CD14-positive monocyte (primary cell): Measurements from ENCODE around the gene ALLC. TPM values are rescaled to one million over a fixed set of nuclear protein-coding genes. Genes with fewer than 3 reads are reported as not detected.
A peak's percentile ranks its signal among the peaks of the same experiment; 100 is the strongest.
"Not testable (repeated sequence)": the region's sequence is repeated elsewhere in the genome, so short reads cannot be mapped to it uniquely, and the experiment has no call there.

ENCODE experiments used
- DNase-seq, 3 donors: peaks; one replicate each; pipeline ENCODE4 v3.0.0-alpha.2; 2011 to 2022
- H2AFZ ChIP-seq: 2 replicates; pipeline ENCODE4 v1.6.0; 2012; ENCODE audit warnings: mild to moderate bottlenecking, low read depth, low read length, inconsistent platforms; ENCODE audit not compliant: insufficient read depth, poor library complexity, severe bottlenecking
- H3K27ac ChIP-seq, 2 donors: 1 replicate in 1 of 2; 2 replicates in 1 of 2; pipeline ENCODE4 v1.5.1; 2012 to 2013; ENCODE audit warnings: low read length in 2 of 2, control low read depth in 1 of 2, inconsistent platforms in 1 of 2, low read depth in 1 of 2, mild to moderate bottlenecking in 1 of 2
- H3K27me3 ChIP-seq, 2 donors: one replicate each; pipeline versions ENCODE4 v1.6.0 to v1.6.1; 2011 to 2013; ENCODE audit warnings: low read length in 2 of 2; ENCODE audit not compliant: control insufficient read depth in 2 of 2, insufficient read depth in 2 of 2
- H3K36me3 ChIP-seq, 2 donors: replicated peaks in 1 of 2; 1 replicate in 1 of 2; 2 replicates in 1 of 2; pipeline versions ENCODE4 v1.5.1 to v1.6.1; 2012 to 2013; ENCODE audit warnings: low read length in 2 of 2, control low read depth in 1 of 2, inconsistent platforms in 1 of 2, mild to moderate bottlenecking in 1 of 2; ENCODE audit not compliant: insufficient read depth in 2 of 2, control insufficient read depth in 1 of 2
- H3K4me1 ChIP-seq, 2 donors: 1 replicate in 1 of 2; 2 replicates in 1 of 2; pipeline versions ENCODE4 v1.5.1 to v1.6.1; 2012 to 2013; ENCODE audit warnings: low read length in 2 of 2, control low read depth in 1 of 2, inconsistent platforms in 1 of 2, mild to moderate bottlenecking in 1 of 2, moderate library complexity in 1 of 2; ENCODE audit not compliant: insufficient read depth in 2 of 2, control insufficient read depth in 1 of 2
- H3K4me2 ChIP-seq: replicated peaks from 2 replicates; pipeline ENCODE3; 2012; ENCODE audit warnings: low read length, moderate library complexity, mild to moderate bottlenecking; ENCODE audit not compliant: poor library complexity, severe bottlenecking; ENCODE audit errors: extremely low read depth
- H3K4me3 ChIP-seq, 3 experiments: fragments of 200-600 bp in 1 of 3; sonication (generic) in 1 of 3; replicated peaks in 1 of 3; 1 replicate in 2 of 3; 2 replicates in 1 of 3; pipeline ENCODE4 v1.5.1; 2011 to 2013; ENCODE audit warnings: low read length in 3 of 3, mild to moderate bottlenecking in 3 of 3, control low read depth in 2 of 3, low read depth in 2 of 3, inconsistent platforms in 1 of 3, moderate library complexity in 1 of 3
- H3K79me2 ChIP-seq: 2 replicates; pipeline ENCODE4 v1.6.0; 2012; ENCODE audit warnings: mild to moderate bottlenecking, control low read depth, inconsistent platforms, low read length, moderate library complexity; ENCODE audit not compliant: insufficient read depth
- H3K9ac ChIP-seq: 2 replicates; pipeline ENCODE4 v1.6.0; 2017; ENCODE audit warnings: low read length, mild to moderate bottlenecking; ENCODE audit not compliant: insufficient read depth, poor library complexity, severe bottlenecking
- H3K9me3 ChIP-seq, 2 donors: replicated peaks in 1 of 2; 1 replicate in 1 of 2; 2 replicates in 1 of 2; pipeline versions ENCODE4 v1.5.1 to v1.6.1; 2012 to 2013; ENCODE audit warnings: low read length in 2 of 2, control low read depth in 1 of 2; ENCODE audit not compliant: control insufficient read depth in 1 of 2, insufficient read depth in 1 of 2
- H4K20me1 ChIP-seq: 2 replicates; pipeline ENCODE4 v1.6.0; 2012; ENCODE audit warnings: mild to moderate bottlenecking, low read length, control low read depth, moderate library complexity; ENCODE audit not compliant: insufficient read depth
- H3K27ac Mint-ChIP-seq, 7 donors: one replicate each; pipeline ENCODE4 v1.8.0; 2020; ENCODE audit warnings: mild to moderate bottlenecking in 7 of 7, mixed read lengths in 7 of 7, moderate library complexity in 6 of 7, inconsistent platforms in 2 of 7
- H3K27me3 Mint-ChIP-seq, 3 donors: one replicate each; pipeline ENCODE4 v1.8.0; 2021 to 2022; ENCODE audit warnings: low read depth in 3 of 3, mild to moderate bottlenecking in 3 of 3, mixed read lengths in 3 of 3, moderate library complexity in 3 of 3, inconsistent platforms in 1 of 3
- H3K36me3 Mint-ChIP-seq, 2 donors: one replicate each; pipeline ENCODE4 v1.8.0; 2020; ENCODE audit warnings: mixed read lengths in 2 of 2, inconsistent platforms in 1 of 2, mild to moderate bottlenecking in 1 of 2
- H3K4me1 Mint-ChIP-seq: one replicate; pipeline ENCODE4 v1.8.0; 2020; ENCODE audit warnings: mild to moderate bottlenecking, mixed read lengths
- H3K4me3 Mint-ChIP-seq, 2 donors: one replicate each; pipeline ENCODE4 v1.8.0; 2020; ENCODE audit warnings: mild to moderate bottlenecking in 2 of 2, mixed read lengths in 2 of 2, moderate library complexity in 1 of 2
- H3K9me3 Mint-ChIP-seq, 7 donors: one replicate each; pipeline ENCODE4 v1.8.0; 2020 to 2022; ENCODE audit warnings: mixed read lengths in 7 of 7, mild to moderate bottlenecking in 6 of 7, moderate library complexity in 6 of 7, inconsistent platforms in 2 of 7
- WGBS: methylation state at CpG from one replicate; pipeline ENCODE4 v1.1.5; 2013; ENCODE audit warnings: missing lambda C conversion rate; ENCODE audit not compliant: insufficient coverage; 5-methylcytosine and 5-hydroxymethylcytosine counted together
- intact Hi-C, 2 donors: fragments of 100-400 bp; cut with micrococcal nuclease; formaldehyde crosslinking; loops; one replicate each; pipeline versions ENCODE4 v1.15.0 to v1.15.1; 2023
- polyA plus RNA-seq, 3 donors: library from polyadenylated mRNA; depleted of rRNA in 1 of 3; unstranded in 2 of 3; stranded (reverse) in 1 of 3; fragments of 300-500 nt in 2 of 3; fragments of >200 nt in 1 of 3; fragmentation: Illumina TruSeq in 2 of 3; gene quantifications; 1 replicate in 2 of 3; 2 replicates in 1 of 3; pipeline ENCODE4 v1.2.3, GENCODE V29; 2012 to 2021
- TF ChIP-seq, protein P1 (sequence below): fragments of 200-600 bp; IDR thresholded peaks from one replicate; pipeline ENCODE4 v1.8.0; 2022; ENCODE audit warnings: antibody characterized with exemption, mild to moderate bottlenecking

The ALLC gene
- polyA plus RNA-seq, 3 donors = not detected

DNA sequence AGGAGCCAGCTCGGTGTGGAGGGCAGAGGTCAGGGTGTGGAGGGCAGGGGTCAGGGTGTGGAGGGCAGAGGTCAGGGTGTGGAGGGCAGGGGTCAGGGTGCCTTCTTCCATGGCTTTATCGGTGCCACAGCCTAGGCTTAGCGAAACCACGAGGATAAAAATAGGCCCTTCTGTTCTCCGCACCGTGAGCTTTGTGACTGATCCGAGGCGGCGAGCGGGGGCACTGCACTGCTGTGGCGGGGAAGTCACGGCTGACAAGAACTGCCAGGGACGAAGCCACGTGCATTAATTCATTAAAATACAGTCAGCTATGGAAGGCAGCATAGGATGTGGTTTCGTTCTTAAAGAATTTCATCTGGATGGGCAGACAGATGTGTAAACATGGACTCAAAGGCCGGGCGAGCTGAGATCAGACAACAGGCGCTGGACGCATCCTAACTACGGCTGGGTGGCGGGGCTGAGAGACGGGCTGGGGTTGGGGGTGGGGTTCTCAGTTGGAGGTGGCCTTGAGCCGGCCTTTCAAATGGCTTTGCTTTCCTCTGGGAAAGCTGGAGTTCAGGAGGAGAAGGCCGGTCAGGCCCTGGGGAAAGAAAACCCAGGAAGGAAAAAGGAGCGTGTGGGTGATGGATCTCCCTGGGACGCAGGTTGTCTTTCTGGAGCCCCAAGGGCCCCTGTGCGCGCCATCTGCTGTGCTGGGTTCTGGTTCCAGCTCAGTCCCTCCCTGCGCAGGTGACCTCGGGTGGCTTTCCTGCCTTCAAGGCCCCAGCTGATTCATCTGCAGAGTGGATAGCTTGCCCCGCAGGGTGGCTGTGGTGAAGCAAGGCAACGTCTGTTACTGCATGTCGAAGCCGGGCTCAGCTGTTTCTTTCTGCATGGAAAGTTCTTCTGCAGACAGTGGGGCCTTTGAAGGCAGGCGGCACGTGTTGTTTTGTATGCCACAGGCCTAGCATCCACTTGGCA, 958 bp upstream of the ALLC start:
- DNase-seq = no peak
- Histone ChIP-seq H3K4me2 (no peak overlapping the region), H3K27me3 (peaks cover 0 to 9% of the 10 kb centered on the region in 2 donors), H3K79me2 (no peaks in the 10 kb centered on the region), H3K9ac (no peak overlapping the region), H3K9me3 (no peaks in the 10 kb centered on the region), H4K20me1 (no peaks in the 10 kb centered on the region), H2AFZ (no peak overlapping the region), H3K36me3 (no peaks in the 10 kb centered on the region), H3K4me1 (peaks cover 0 to 2% of the 10 kb centered on the region in 2 donors), H3K4me3 (no peak overlapping the region), H3K27ac (no peak overlapping the region)
- 90% methylated on average over 27 of the region's 36 CpGs for WGBS
- Mint-ChIP-seq H3K27me3 (peaks cover 5 to 21% (median 15%) of the 10 kb centered on the region in 3 donors), H3K36me3 (no peaks in the 10 kb centered on the region), H3K9me3 (peaks cover 0 to 8% (median 0%) of the 10 kb centered on the region in 7 donors), H3K4me3 (no peak overlapping the region), H3K4me1 (no peaks in the 10 kb centered on the region), H3K27ac (no peak overlapping the region)
- intact Hi-C loops = no loop called here
- TF ChIP-seq, protein P1, sequence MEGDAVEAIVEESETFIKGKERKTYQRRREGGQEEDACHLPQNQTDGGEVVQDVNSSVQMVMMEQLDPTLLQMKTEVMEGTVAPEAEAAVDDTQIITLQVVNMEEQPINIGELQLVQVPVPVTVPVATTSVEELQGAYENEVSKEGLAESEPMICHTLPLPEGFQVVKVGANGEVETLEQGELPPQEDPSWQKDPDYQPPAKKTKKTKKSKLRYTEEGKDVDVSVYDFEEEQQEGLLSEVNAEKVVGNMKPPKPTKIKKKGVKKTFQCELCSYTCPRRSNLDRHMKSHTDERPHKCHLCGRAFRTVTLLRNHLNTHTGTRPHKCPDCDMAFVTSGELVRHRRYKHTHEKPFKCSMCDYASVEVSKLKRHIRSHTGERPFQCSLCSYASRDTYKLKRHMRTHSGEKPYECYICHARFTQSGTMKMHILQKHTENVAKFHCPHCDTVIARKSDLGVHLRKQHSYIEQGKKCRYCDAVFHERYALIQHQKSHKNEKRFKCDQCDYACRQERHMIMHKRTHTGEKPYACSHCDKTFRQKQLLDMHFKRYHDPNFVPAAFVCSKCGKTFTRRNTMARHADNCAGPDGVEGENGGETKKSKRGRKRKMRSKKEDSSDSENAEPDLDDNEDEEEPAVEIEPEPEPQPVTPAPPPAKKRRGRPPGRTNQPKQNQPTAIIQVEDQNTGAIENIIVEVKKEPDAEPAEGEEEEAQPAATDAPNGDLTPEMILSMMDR = no peak

DNA sequence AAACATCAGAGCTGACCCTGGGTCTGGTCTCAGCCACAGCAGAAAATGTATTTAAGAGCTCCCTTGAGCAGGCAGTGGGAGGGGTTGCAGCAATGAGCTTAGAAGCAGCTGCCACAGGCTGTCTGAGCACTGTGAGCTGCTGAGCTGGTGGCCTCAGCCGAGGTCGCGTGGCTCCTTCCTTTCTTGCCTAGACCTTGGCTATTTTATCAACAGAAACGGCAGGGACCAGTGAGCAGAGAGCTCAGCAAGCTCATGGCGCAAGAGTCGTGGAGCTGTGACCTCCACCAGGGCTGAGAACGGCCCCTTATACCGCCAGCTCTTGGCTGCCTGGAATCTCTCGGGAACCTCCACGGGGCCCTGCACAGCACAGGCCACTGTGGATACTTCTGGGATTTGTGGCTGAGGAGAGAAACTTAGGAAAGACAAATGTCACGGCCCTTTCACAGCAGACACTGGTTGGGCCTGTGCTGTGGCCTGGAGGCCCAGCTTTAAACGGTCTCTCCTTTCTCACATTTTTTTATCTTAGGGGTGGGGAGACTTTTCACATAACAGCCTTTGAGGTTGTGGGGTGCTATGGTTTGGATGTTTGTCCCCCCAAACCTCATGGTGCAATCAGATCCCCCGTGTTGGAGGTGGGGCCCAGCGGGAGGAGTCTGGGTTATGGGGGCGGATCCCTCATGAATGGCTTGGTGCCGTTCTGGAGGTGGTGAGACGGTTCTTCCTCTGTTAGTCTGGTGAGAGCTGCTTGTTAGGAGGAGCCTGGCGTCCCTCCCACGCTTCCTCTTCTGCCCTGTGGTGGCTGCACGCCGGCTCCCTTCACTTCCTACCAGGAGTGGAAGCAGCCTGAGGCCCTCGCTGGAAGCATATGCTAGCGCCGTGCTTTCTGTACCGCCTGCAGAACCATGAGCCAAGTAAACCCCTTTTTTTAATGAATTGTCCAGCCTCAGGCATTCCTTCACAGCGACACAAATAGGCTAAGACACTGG, 1.7 kb downstream of the ALLC start:
- Mint-ChIP-seq H3K9me3 (peaks cover 0 to 6% (median 0%) of the 10 kb centered on the region in 7 donors), H3K4me1 (no peaks in the 10 kb centered on the region), H3K36me3 (no peaks in the 10 kb centered on the region), H3K27ac (no peak overlapping the region), H3K4me3 (no peak overlapping the region), H3K27me3 (peaks cover 3 to 9% (median 5%) of the 10 kb centered on the region in 3 donors)
- Histone ChIP-seq H3K9ac (no peak overlapping the region), H3K4me1 (no peaks in the 10 kb centered on the region), H3K36me3 (no peaks in the 10 kb centered on the region), H2AFZ (no peak overlapping the region), H3K27me3 (no peaks in the 10 kb centered on the region), H3K27ac (no peak overlapping the region), H3K9me3 (no peaks in the 10 kb centered on the region), H3K4me3 (no peak overlapping the region), H3K79me2 (no peaks in the 10 kb centered on the region), H3K4me2 (no peak overlapping the region), H4K20me1 (no peaks in the 10 kb centered on the region)
- DNase-seq = no peak
- TF ChIP-seq, protein P1 = no peak
- WGBS = 72% methylated on average over 18 of the region's 26 CpGs
- intact Hi-C loops = no loop called here

DNA sequence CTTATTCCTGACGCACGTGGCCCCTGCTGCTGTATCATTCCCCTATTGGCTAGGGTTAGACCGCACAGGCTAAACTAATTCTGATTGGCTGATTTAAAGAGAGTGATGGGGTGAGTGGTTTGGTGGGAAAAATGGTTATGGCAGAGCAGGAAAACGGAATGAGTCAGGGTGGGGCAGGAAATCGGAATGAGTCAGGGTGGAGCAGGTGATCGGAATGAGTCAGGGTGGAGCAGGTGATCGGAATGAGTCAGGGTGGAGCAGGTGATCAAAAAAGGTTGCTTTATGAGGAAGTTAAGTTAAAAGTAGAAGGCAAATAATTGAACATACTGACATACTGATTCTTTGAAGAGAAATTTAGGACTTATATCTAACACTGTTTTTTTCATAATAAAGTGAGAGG, 2.6 kb downstream of the ALLC start:
- H4K20me1 ChIP-seq, H3K27ac ChIP-seq, H3K27me3 ChIP-seq, H3K79me2 ChIP-seq, intact Hi-C loops, H3K4me3 Mint-ChIP-seq, H3K4me1 ChIP-seq, H3K36me3 Mint-ChIP-seq, H3K9ac ChIP-seq, H3K4me2 ChIP-seq, DNase-seq, H3K27me3 Mint-ChIP-seq, H3K4me1 Mint-ChIP-seq, H3K9me3 Mint-ChIP-seq, H3K9me3 ChIP-seq, H2AFZ ChIP-seq, H3K36me3 ChIP-seq, H3K4me3 ChIP-seq: not testable (repeated sequence)
- 93% methylated on average over 4 of the region's 7 CpGs for WGBS
- H3K27ac Mint-ChIP-seq = peak overlapping the region in 1 of 7 donors; percentile 3
